IMR-90 (cell line): ENCODE data around the gene RNU6-9. TPM values are rescaled to one million over a fixed set of nuclear protein-coding genes. Genes with fewer than 3 reads are reported as not detected.
A peak's percentile ranks its signal among the peaks of the same experiment; 100 is the strongest.

Experiments
- ATAC-seq: fragments of 200-7000 bp; cut with Tn5 transposase; 2 replicates; pipeline ENCODE4 v1.9.1; 2020; ENCODE audit warnings: low read depth, mild to moderate bottlenecking, moderate library complexity
- BruUV-seq: library from RNA; stranded (reverse); fragments of 400-500 nt; replicated peaks from 2 replicates; lab custom pipeline; 2021; lab: Mats Ljungman, UMichigan
- CTCF ChIA-PET: fragments of 300-600 bp; formaldehyde crosslinking; extraction: SDS; loops from one replicate; lab custom pipeline; 2021; ENCODE audit warnings: antibody characterized with exemption; lab: Yijun Ruan, JAX
- POLR2A ChIA-PET: fragments of 300-600 bp; sonication (Branson Sonifier 250); formaldehyde crosslinking; loops from one replicate; lab custom pipeline; 2022; ENCODE audit warnings: antibody characterized with exemption; ENCODE audit not compliant: unreplicated experiment; lab: Charles Lee
- DNase-seq: peaks from one replicate; pipeline ENCODE4 v3.0.0; 2013
- H2AFZ ChIP-seq: replicated peaks from 2 replicates; pipeline ENCODE3; 2013; ENCODE audit warnings: low read length, mild to moderate bottlenecking; ENCODE audit not compliant: poor library complexity
- H2AK5ac ChIP-seq: 2 replicates; pipeline ENCODE4 v1.6.1; 2013; ENCODE audit warnings: low read depth, low read length, inconsistent platforms
- H2AK9ac ChIP-seq: replicated peaks from 2 replicates; pipeline ENCODE3; 2013; ENCODE audit warnings: mild to moderate bottlenecking, low read depth, low read length, moderate library complexity; ENCODE audit not compliant: poor library complexity
- H2BK120ac ChIP-seq: 2 replicates; pipeline ENCODE4 v1.6.1; 2013; ENCODE audit warnings: low read depth, low read length, inconsistent platforms
- H2BK15ac ChIP-seq: 3 replicates; pipeline ENCODE4 v1.6.1; 2013; ENCODE audit warnings: low read depth, low read length, inconsistent platforms
- H2BK20ac ChIP-seq: 2 replicates; pipeline ENCODE4 v1.6.1; 2013; ENCODE audit warnings: low read depth, mild to moderate bottlenecking, inconsistent platforms, low read length, moderate library complexity
- H2BK5ac ChIP-seq: 2 replicates; pipeline ENCODE4 v1.6.1; 2013; ENCODE audit warnings: mild to moderate bottlenecking, low read depth, low read length, inconsistent platforms; ENCODE audit not compliant: poor library complexity, severe bottlenecking
- H3K14ac ChIP-seq: replicated peaks from 2 replicates; pipeline ENCODE4 v1.6.1; 2013; ENCODE audit warnings: low read depth, low read length, inconsistent platforms
- H3K18ac ChIP-seq: 2 replicates; pipeline ENCODE4 v1.6.1; 2013; ENCODE audit warnings: low read depth, low read length, control low read depth
- H3K23ac ChIP-seq: 2 replicates; pipeline ENCODE4 v1.6.1; 2013; ENCODE audit warnings: low read depth, low read length, inconsistent platforms
- H3K27ac ChIP-seq: 2 replicates; pipeline ENCODE4 v1.5.1; 2013; ENCODE audit warnings: mild to moderate bottlenecking, control low read depth, low read length; ENCODE audit not compliant: insufficient read depth
- H3K27me3 ChIP-seq: 2 replicates; pipeline ENCODE4 v1.6.1; 2013; ENCODE audit warnings: low read length; ENCODE audit not compliant: control insufficient read depth, insufficient read depth
- H3K36me3 ChIP-seq: 2 replicates; pipeline ENCODE4 v1.6.1; 2013; ENCODE audit warnings: low read length, mixed read lengths; ENCODE audit not compliant: control insufficient read depth, insufficient read depth
- H3K4ac ChIP-seq: 2 replicates; pipeline ENCODE4 v1.6.1; 2013; ENCODE audit warnings: low read depth, low read length, inconsistent platforms
- H3K4me1 ChIP-seq: 2 replicates; pipeline ENCODE4 v1.6.1; 2013; ENCODE audit warnings: low read length, mixed read lengths; ENCODE audit not compliant: control insufficient read depth, insufficient read depth
- H3K4me2 ChIP-seq: 2 replicates; pipeline ENCODE4 v1.6.1; 2013; ENCODE audit warnings: low read depth, mild to moderate bottlenecking, control low read depth, low read length, moderate library complexity
- H3K4me3 ChIP-seq: 2 replicates; pipeline ENCODE4 v1.5.1; 2013; ENCODE audit warnings: low read depth, mild to moderate bottlenecking, control low read depth, low read length, moderate library complexity; ENCODE audit not compliant: insufficient read depth
- H3K56ac ChIP-seq: 2 replicates; pipeline ENCODE4 v1.6.1; 2013; ENCODE audit warnings: low read length, inconsistent platforms; ENCODE audit not compliant: insufficient read depth; ENCODE audit errors: extremely low read depth
- H3K79me1 ChIP-seq, 2 experiments: 2 replicates each; pipeline ENCODE4 v1.6.1; 2013; ENCODE audit warnings: low read length in 2 of 2, inconsistent platforms in 1 of 2, low read depth in 1 of 2
- H3K9ac ChIP-seq: 2 replicates; pipeline ENCODE4 v1.6.1; 2013; ENCODE audit warnings: low read depth, low read length, control low read depth
- H3K9me1 ChIP-seq: 2 replicates; pipeline ENCODE4 v1.6.1; 2013; ENCODE audit warnings: low read length, inconsistent platforms; ENCODE audit not compliant: insufficient read depth
- H3K9me3 ChIP-seq: 2 replicates; pipeline ENCODE4 v1.6.1; 2013; ENCODE audit warnings: low read length; ENCODE audit not compliant: control insufficient read depth, insufficient read depth
- H4K20me1 ChIP-seq: 2 replicates; pipeline ENCODE4 v1.6.1; 2013; ENCODE audit warnings: low read length, inconsistent platforms; ENCODE audit not compliant: insufficient read depth
- H4K5ac ChIP-seq: 2 replicates; pipeline ENCODE4 v1.6.1; 2013; ENCODE audit warnings: mild to moderate bottlenecking, low read depth, low read length, control low read depth
- H4K8ac ChIP-seq, 2 experiments: 2 replicates each; pipeline ENCODE4 v1.6.1; 2013; ENCODE audit warnings: low read depth in 2 of 2, low read length in 2 of 2, control low read depth in 1 of 2, inconsistent platforms in 1 of 2
- H4K91ac ChIP-seq: 2 replicates; pipeline ENCODE4 v1.6.1; 2013; ENCODE audit warnings: low read depth, low read length, inconsistent platforms; ENCODE audit not compliant: insufficient read depth
- BHLHE40 ChIP-seq: fragments of 150-350 bp; IDR thresholded peaks from 2 replicates; pipeline ENCODE4 v1.6.1; 2016; ENCODE audit warnings: mild to moderate bottlenecking, low read depth, low read length
- MXI1 ChIP-seq: IDR thresholded peaks from 2 replicates; pipeline ENCODE4 v1.6.1; 2012; ENCODE audit warnings: low read depth, mild to moderate bottlenecking, low read length, moderate library complexity, borderline replicate concordance
- POLR2A ChIP-seq: IDR thresholded peaks from 2 replicates; pipeline ENCODE4 v1.6.1; 2012; ENCODE audit warnings: mild to moderate bottlenecking, low read depth, low read length
- RAD21 ChIP-seq: IDR thresholded peaks from 2 replicates; pipeline ENCODE4 v1.6.1; 2012; ENCODE audit warnings: low read length, improper control_type of control experiment
- RCOR1 ChIP-seq: IDR thresholded peaks from 2 replicates; pipeline ENCODE4 v1.6.1; 2012; ENCODE audit warnings: mild to moderate bottlenecking, low read length, improper control_type of control experiment; ENCODE audit not compliant: insufficient replicate concordance
- WGBS, 2 experiments: methylation state at CpG; one replicate each; pipeline versions ENCODE4 v1.1.5 to v1.1.7; 2013; ENCODE audit warnings: missing lambda C conversion rate in 2 of 2; ENCODE audit not compliant: insufficient read length in 1 of 2; ENCODE audit errors: extremely low coverage in 2 of 2; 5-methylcytosine and 5-hydroxymethylcytosine counted together
- dilution Hi-C: fragments of 300-500 bp; cut with HindIII; formaldehyde crosslinking; loops from one replicate; pipeline ENCODE4 v1.14.3; 2018; ENCODE audit warnings: low sequenced_read_pairs; ENCODE audit not compliant: unreplicated experiment
- in situ Hi-C: fragments of 300-500 bp; cut with MboI; formaldehyde crosslinking; loops from 3 replicates; pipeline ENCODE4 v1.14.3; 2019; ENCODE audit warnings: low sequenced_read_pairs, inconsistent platforms, mixed read lengths
- intact Hi-C: fragments of 100-400 bp; cut with micrococcal nuclease; formaldehyde crosslinking; loops from 2 replicates; pipeline ENCODE4 v1.10.0; 2022
- polyA plus RNA-seq, 3 experiments: library from polyadenylated mRNA; depleted of rRNA; stranded (reverse); fragments of >200 nt; gene quantifications; 2 replicates each; pipeline ENCODE4 v1.2.3, GENCODE V29; 2012; ENCODE audit warnings: low replicate concordance in 1 of 3
- total RNA-seq: library from RNA; depleted of rRNA; stranded (reverse); fragments of >200 nt; gene quantifications from 2 replicates; pipeline ENCODE4 v1.2.3, GENCODE V29; 2012
- TF ChIP-seq, protein P1 (sequence below): fragments of 150-350 bp; IDR thresholded peaks from 2 replicates; pipeline ENCODE4 v1.6.1; 2016; ENCODE audit warnings: low read depth, mild to moderate bottlenecking, low read length, moderate library complexity, borderline replicate concordance
- TF ChIP-seq, protein P2 (sequence below): conservative IDR thresholded peaks from 2 replicates; pipeline ENCODE4 v1.5.1; 2012; ENCODE audit warnings: mild to moderate bottlenecking, low read depth, low read length, improper control_type of control experiment
- TF ChIP-seq, protein P3 (sequence below): fragments of 150-350 bp; IDR thresholded peaks from 2 replicates; pipeline ENCODE4 v1.6.1; 2017; ENCODE audit warnings: mild to moderate bottlenecking, antibody characterized with exemption, low read length, low read depth

Gene RNU6-9
- total and polyA plus RNA-seq, 2 of the 4 experiments (the other 2 are of a cell fraction), result not detected

DNA sequence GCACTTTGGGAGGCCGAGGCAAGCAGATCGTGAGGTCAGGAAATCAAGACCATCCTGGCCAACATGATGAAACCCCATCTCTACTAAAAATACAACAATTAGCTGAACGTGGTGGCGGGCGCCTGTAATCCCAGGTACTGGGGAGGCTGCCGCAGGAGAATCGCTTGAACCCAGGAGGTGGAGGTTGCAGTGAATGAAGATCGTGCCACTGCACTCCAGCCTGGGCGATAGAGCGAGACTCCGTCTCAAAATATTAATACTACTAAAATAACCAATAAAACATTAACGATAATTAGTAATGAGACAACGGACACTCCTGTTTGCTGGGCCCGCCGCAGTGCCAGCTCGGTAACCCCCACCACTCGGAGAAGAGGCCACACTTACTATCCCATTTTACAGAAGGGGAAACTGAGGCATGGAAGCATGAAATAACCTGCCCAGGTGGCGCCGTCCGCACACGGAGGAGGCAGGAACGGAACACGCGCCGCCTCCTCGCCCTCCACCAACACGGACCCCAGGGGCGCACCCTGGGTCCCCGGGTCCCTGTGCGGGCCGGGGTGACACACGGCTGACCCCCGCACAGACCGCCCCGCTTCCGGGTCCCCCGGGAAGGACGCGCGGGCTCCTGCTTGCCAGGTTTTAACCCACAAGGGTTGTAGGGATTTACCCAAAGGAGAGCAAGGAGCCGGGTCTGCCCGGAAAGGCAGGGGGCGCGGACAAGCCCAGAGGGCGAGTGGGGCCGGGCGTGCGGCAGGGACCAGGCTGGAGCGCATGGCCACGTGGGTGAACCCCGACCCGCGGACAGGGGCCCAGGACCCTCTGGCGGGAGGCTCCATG lies 18.1 kb downstream of the RNU6-9 start:
- BruUV-seq, result no TSS peak
- CTCF ChIA-PET, result no interaction called here

More for the DNA sequence above, 18.1 kb downstream of the RNU6-9 start:
- Histone ChIP-seq H3K4ac (no peak overlapping the region), H2AK9ac (peak overlapping the region; percentile 65), H3K14ac (no peak overlapping the region), H3K4me1 (peaks cover 8% of the 10 kb centered on the region), H3K4me3 (peak overlapping the region; percentile 17; the same call in 1 of the 2 replicates), H3K79me1 (peaks cover 4 to 51% of the 10 kb centered on the region in 2 experiments; a peak in 3 of 4 replicates), H3K23ac (no peak overlapping the region), H3K36me3 (peaks cover 2% of the 10 kb centered on the region; the same call in 1 of the 2 replicates), H2AK5ac (no peak overlapping the region), H4K20me1 (peaks cover 43% of the 10 kb centered on the region), H3K56ac (no peak overlapping the region), H3K9ac (no peak overlapping the region), H3K27me3 (no peaks in the 10 kb centered on the region), H2BK5ac (no peak overlapping the region), H2BK20ac (no peak overlapping the region), H3K18ac (no peak overlapping the region), H3K9me1 (no peaks in the 10 kb centered on the region), H4K8ac (no peak overlapping the region), H3K4me2 (peak overlapping the region; percentile 40; the same call in 1 of the 2 replicates), H4K5ac (no peak overlapping the region), H3K9me3 (no peaks in the 10 kb centered on the region), H2BK15ac (no peak overlapping the region), H4K91ac (no peak overlapping the region), H2BK120ac (no peak overlapping the region), H2AFZ (no peak overlapping the region), H3K27ac (no peak overlapping the region)
- TF ChIP-seq RCOR1 (no peak), POLR2A (no peak), MXI1 (no peak), RAD21 (no peak), BHLHE40 (no peak)
- TF ChIP-seq, protein P1, sequence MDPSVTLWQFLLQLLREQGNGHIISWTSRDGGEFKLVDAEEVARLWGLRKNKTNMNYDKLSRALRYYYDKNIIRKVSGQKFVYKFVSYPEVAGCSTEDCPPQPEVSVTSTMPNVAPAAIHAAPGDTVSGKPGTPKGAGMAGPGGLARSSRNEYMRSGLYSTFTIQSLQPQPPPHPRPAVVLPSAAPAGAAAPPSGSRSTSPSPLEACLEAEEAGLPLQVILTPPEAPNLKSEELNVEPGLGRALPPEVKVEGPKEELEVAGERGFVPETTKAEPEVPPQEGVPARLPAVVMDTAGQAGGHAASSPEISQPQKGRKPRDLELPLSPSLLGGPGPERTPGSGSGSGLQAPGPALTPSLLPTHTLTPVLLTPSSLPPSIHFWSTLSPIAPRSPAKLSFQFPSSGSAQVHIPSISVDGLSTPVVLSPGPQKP, result no peak
- TF ChIP-seq, protein P2, sequence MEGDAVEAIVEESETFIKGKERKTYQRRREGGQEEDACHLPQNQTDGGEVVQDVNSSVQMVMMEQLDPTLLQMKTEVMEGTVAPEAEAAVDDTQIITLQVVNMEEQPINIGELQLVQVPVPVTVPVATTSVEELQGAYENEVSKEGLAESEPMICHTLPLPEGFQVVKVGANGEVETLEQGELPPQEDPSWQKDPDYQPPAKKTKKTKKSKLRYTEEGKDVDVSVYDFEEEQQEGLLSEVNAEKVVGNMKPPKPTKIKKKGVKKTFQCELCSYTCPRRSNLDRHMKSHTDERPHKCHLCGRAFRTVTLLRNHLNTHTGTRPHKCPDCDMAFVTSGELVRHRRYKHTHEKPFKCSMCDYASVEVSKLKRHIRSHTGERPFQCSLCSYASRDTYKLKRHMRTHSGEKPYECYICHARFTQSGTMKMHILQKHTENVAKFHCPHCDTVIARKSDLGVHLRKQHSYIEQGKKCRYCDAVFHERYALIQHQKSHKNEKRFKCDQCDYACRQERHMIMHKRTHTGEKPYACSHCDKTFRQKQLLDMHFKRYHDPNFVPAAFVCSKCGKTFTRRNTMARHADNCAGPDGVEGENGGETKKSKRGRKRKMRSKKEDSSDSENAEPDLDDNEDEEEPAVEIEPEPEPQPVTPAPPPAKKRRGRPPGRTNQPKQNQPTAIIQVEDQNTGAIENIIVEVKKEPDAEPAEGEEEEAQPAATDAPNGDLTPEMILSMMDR, result no peak
- TF ChIP-seq, protein P3, sequence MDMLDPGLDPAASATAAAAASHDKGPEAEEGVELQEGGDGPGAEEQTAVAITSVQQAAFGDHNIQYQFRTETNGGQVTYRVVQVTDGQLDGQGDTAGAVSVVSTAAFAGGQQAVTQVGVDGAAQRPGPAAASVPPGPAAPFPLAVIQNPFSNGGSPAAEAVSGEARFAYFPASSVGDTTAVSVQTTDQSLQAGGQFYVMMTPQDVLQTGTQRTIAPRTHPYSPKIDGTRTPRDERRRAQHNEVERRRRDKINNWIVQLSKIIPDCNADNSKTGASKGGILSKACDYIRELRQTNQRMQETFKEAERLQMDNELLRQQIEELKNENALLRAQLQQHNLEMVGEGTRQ, result no peak
- POLR2A ChIA-PET, result no interaction called here
- dilution Hi-C loops, result no loop called here
- DNase-seq (no peak), ATAC-seq (no peak)
- intact Hi-C loops, result loop anchor here (5.0 kb wide), 2 partner anchors 44 to 249 kb away; partner anchors contain the start of gene RNF126
- WGBS, 2 experiments, result 63% methylated on average over 17 of the region's 54 CpGs; no CpG with 5 or more reads in 1 of the 2 experiments
- in situ Hi-C loops, result no loop called here
